HepG2 (cell line): ENCODE measurements around the gene TRMT1. TPM values are rescaled to one million over a fixed set of nuclear protein-coding genes. Genes with fewer than 3 reads are reported as not detected.

Source experiments
- CBX1 ChIP-seq: IDR thresholded peaks from one replicate; pipeline ENCODE4 v1.6.1; 2016; ENCODE audit warnings: antibody characterized with exemption, low read depth
- CREB1 ChIP-seq, 2 experiments: fragments of 450-650 bp in 1 of 2; IDR thresholded peaks; 2 replicates each; pipeline ENCODE4 v1.6.1; 2016 to 2017; ENCODE audit warnings: control low read depth in 1 of 2, mild to moderate bottlenecking in 1 of 2, missing compliant biosample characterization in 1 of 2, missing genetic modification characterization in 1 of 2
- NFYC ChIP-seq: IDR thresholded peaks from 2 replicates; pipeline ENCODE4 v1.6.1; 2016; ENCODE audit warnings: missing genetic modification reagents, missing compliant biosample characterization
- NR2F6 ChIP-seq, 2 experiments: IDR thresholded peaks; 2 replicates each; pipeline ENCODE4 v1.6.1; 2016; ENCODE audit warnings: antibody characterized with exemption in 1 of 2, mild to moderate bottlenecking in 1 of 2
- STAT5B ChIP-seq: sonication (generic); formaldehyde crosslinking; IDR thresholded peaks from 2 replicates; pipeline ENCODE4 v1.4.0; 2020; ENCODE audit warnings: missing genetic modification reagents
- ZNF343 ChIP-seq: sonication (generic); formaldehyde crosslinking; IDR thresholded peaks from 2 replicates; pipeline ENCODE4 v1.4.0; 2020; ENCODE audit warnings: mild to moderate bottlenecking, missing genetic modification reagents
- ZNF430 ChIP-seq: sonication (generic); formaldehyde crosslinking; IDR thresholded peaks from 2 replicates; pipeline ENCODE4 v1.9.0; 2021; ENCODE audit warnings: mild to moderate bottlenecking, missing genetic modification reagents
- ZSCAN31 ChIP-seq: sonication (generic); formaldehyde crosslinking; IDR thresholded peaks from 2 replicates; pipeline ENCODE4 v1.5.0; 2020; ENCODE audit warnings: low read depth, mild to moderate bottlenecking, missing genetic modification reagents
- polyA plus RNA-seq, 8 experiments: library from polyadenylated mRNA; depleted of rRNA in 3 of 8; stranded (reverse) in 7 of 8; unstranded in 1 of 8; fragments of >200 nt; fragmentation: Illumina TruSeq in 4 of 8; extraction: Trizol in 4 of 8; gene quantifications; 2 replicates each; pipeline versions ENCODE4 v1.2.1 to v1.2.3, GENCODE V29; 2011 to 2016; ENCODE audit warnings: low read depth in 4 of 8, missing spikeins in 1 of 8, mixed read lengths in 1 of 8; ENCODE audit not compliant: insufficient read depth in 1 of 8
- total RNA-seq, 5 experiments: library from RNA; depleted of rRNA; stranded (reverse); fragments of >200 nt; fragmentation: Illumina TruSeq; extraction: Trizol; gene quantifications; 2 replicates each; pipeline ENCODE4 v1.2.3, GENCODE V29; 2016; ENCODE audit warnings: low read depth in 1 of 5
- TF ChIP-seq, protein P1 (sequence below): sonication (generic); formaldehyde crosslinking; IDR thresholded peaks from 2 replicates; pipeline ENCODE4 v1.5.0; 2020; ENCODE audit warnings: mild to moderate bottlenecking, missing genetic modification reagents, borderline replicate concordance
- TF ChIP-seq, protein P2 (sequence below): sonication (generic); formaldehyde crosslinking; IDR thresholded peaks from 2 replicates; pipeline ENCODE4 v1.4.0; 2020; ENCODE audit warnings: missing genetic modification reagents
- TF ChIP-seq, protein P3 (sequence below): sonication (generic); formaldehyde crosslinking; IDR thresholded peaks from 2 replicates; pipeline ENCODE4 v1.4.0; 2020; ENCODE audit warnings: missing genetic modification reagents
- TF ChIP-seq, protein P4 (sequence below): sonication (generic); formaldehyde crosslinking; IDR thresholded peaks from 2 replicates; pipeline ENCODE4 v1.4.0; 2020; ENCODE audit warnings: mild to moderate bottlenecking, missing genetic modification reagents
- TF ChIP-seq, protein P5 (sequence below): sonication (generic); formaldehyde crosslinking; IDR thresholded peaks from 2 replicates; pipeline ENCODE4 v1.4.0; 2020; ENCODE audit warnings: missing genetic modification reagents

TRMT1 gene
- total and polyA plus RNA-seq, 2 of the 13 experiments (the other 11 are each of a cell fraction or from before 2014, with no cell fraction given): 35.5 to 44.1 TPM

DNA sequence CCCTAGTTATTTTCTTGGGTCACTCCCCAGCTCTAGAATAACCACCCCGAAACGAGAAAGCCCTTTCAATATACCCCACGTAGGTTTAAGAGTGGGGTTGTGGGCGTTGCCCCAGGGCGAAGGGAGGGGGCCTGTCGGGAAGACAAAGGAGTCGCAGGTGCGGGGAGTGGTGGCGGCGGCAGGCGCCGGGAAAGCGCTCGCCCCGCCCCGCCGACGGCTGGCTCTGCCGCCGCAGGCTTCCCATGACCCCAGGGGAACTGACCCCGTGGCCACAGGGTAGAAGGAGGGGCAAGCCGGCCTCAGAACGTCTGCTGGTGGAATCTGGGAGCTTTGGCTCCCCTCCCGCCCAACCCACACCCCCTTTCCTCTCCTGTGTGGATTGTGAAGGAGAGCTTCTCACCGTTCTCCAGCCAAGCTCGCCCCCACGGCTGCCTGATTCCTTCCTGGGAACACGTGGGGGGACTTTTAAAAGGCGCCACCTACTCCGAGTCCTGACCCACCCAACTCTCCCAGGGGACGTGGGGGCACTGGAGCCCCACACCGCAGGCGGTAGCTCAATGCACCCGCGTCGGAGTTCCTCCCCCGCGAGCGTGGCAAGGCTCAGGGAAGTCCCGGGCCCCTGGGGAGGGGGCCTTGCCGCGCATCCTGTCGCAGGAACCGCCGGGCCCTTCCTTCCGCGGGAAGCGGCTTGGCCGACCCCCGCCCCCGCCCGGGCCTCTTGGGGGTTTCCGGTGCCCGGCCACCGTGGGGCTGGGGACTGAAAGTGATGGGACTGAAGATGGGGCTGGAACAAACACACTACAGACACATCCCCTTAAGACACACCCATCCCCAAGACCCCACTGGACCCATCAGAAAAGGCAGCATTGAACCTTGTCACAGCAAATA is 39.2 kb upstream of the TRMT1 start (continued):
- TF ChIP-seq, protein P1, sequence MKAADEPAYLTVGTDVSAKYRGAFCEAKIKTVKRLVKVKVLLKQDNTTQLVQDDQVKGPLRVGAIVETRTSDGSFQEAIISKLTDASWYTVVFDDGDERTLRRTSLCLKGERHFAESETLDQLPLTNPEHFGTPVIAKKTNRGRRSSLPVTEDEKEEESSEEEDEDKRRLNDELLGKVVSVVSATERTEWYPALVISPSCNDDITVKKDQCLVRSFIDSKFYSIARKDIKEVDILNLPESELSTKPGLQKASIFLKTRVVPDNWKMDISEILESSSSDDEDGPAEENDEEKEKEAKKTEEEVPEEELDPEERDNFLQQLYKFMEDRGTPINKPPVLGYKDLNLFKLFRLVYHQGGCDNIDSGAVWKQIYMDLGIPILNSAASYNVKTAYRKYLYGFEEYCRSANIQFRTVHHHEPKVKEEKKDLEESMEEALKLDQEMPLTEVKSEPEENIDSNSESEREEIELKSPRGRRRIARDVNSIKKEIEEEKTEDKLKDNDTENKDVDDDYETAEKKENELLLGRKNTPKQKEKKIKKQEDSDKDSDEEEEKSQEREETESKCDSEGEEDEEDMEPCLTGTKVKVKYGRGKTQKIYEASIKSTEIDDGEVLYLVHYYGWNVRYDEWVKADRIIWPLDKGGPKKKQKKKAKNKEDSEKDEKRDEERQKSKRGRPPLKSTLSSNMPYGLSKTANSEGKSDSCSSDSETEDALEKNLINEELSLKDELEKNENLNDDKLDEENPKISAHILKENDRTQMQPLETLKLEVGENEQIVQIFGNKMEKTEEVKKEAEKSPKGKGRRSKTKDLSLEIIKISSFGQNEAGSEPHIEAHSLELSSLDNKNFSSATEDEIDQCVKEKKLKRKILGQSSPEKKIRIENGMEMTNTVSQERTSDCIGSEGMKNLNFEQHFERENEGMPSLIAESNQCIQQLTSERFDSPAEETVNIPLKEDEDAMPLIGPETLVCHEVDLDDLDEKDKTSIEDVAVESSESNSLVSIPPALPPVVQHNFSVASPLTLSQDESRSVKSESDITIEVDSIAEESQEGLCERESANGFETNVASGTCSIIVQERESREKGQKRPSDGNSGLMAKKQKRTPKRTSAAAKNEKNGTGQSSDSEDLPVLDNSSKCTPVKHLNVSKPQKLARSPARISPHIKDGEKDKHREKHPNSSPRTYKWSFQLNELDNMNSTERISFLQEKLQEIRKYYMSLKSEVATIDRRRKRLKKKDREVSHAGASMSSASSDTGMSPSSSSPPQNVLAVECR: no peak; the same call in 1 of the 2 replicates
- TF ChIP-seq NR2F6 (IDR thresholded peaks at IDR 0.05): peak; percentile 28
- peak; percentile 78 for TF ChIP-seq NR2F6 (CRISPR knock-in tag; IDR thresholded peaks at IDR 0.05)
- TF ChIP-seq ZNF430 (CRISPR knock-in tag): peak; percentile 44; the same call in 1 of the 2 replicates
- TF ChIP-seq, protein P2, sequence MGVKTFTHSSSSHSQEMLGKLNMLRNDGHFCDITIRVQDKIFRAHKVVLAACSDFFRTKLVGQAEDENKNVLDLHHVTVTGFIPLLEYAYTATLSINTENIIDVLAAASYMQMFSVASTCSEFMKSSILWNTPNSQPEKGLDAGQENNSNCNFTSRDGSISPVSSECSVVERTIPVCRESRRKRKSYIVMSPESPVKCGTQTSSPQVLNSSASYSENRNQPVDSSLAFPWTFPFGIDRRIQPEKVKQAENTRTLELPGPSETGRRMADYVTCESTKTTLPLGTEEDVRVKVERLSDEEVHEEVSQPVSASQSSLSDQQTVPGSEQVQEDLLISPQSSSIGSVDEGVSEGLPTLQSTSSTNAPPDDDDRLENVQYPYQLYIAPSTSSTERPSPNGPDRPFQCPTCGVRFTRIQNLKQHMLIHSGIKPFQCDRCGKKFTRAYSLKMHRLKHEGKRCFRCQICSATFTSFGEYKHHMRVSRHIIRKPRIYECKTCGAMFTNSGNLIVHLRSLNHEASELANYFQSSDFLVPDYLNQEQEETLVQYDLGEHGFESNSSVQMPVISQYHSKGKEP (CRISPR knock-in tag): no peak
- 0 out of 2 replicates have a peak, but pooled peaks have one; percentile 24 for TF ChIP-seq ZNF343 (CRISPR knock-in tag)
- TF ChIP-seq, protein P3, sequence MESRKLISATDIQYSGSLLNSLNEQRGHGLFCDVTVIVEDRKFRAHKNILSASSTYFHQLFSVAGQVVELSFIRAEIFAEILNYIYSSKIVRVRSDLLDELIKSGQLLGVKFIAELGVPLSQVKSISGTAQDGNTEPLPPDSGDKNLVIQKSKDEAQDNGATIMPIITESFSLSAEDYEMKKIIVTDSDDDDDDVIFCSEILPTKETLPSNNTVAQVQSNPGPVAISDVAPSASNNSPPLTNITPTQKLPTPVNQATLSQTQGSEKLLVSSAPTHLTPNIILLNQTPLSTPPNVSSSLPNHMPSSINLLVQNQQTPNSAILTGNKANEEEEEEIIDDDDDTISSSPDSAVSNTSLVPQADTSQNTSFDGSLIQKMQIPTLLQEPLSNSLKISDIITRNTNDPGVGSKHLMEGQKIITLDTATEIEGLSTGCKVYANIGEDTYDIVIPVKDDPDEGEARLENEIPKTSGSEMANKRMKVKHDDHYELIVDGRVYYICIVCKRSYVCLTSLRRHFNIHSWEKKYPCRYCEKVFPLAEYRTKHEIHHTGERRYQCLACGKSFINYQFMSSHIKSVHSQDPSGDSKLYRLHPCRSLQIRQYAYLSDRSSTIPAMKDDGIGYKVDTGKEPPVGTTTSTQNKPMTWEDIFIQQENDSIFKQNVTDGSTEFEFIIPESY (CRISPR knock-in tag): no peak
- TF ChIP-seq, protein P4, sequence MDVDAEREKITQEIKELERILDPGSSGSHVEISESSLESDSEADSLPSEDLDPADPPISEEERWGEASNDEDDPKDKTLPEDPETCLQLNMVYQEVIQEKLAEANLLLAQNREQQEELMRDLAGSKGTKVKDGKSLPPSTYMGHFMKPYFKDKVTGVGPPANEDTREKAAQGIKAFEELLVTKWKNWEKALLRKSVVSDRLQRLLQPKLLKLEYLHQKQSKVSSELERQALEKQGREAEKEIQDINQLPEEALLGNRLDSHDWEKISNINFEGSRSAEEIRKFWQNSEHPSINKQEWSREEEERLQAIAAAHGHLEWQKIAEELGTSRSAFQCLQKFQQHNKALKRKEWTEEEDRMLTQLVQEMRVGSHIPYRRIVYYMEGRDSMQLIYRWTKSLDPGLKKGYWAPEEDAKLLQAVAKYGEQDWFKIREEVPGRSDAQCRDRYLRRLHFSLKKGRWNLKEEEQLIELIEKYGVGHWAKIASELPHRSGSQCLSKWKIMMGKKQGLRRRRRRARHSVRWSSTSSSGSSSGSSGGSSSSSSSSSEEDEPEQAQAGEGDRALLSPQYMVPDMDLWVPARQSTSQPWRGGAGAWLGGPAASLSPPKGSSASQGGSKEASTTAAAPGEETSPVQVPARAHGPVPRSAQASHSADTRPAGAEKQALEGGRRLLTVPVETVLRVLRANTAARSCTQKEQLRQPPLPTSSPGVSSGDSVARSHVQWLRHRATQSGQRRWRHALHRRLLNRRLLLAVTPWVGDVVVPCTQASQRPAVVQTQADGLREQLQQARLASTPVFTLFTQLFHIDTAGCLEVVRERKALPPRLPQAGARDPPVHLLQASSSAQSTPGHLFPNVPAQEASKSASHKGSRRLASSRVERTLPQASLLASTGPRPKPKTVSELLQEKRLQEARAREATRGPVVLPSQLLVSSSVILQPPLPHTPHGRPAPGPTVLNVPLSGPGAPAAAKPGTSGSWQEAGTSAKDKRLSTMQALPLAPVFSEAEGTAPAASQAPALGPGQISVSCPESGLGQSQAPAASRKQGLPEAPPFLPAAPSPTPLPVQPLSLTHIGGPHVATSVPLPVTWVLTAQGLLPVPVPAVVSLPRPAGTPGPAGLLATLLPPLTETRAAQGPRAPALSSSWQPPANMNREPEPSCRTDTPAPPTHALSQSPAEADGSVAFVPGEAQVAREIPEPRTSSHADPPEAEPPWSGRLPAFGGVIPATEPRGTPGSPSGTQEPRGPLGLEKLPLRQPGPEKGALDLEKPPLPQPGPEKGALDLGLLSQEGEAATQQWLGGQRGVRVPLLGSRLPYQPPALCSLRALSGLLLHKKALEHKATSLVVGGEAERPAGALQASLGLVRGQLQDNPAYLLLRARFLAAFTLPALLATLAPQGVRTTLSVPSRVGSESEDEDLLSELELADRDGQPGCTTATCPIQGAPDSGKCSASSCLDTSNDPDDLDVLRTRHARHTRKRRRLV (CRISPR knock-in tag): peak; percentile 71
- TF ChIP-seq, protein P5, sequence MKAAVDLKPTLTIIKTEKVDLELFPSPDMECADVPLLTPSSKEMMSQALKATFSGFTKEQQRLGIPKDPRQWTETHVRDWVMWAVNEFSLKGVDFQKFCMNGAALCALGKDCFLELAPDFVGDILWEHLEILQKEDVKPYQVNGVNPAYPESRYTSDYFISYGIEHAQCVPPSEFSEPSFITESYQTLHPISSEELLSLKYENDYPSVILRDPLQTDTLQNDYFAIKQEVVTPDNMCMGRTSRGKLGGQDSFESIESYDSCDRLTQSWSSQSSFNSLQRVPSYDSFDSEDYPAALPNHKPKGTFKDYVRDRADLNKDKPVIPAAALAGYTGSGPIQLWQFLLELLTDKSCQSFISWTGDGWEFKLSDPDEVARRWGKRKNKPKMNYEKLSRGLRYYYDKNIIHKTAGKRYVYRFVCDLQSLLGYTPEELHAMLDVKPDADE: no peak
- no peak; the same call in 1 of the 2 replicates for TF ChIP-seq ZSCAN31 (CRISPR knock-in tag)
- TF ChIP-seq CREB1 (IDR thresholded peaks at IDR 0.05): no peak
- no peak for TF ChIP-seq CREB1 (CRISPR knock-in tag; IDR thresholded peaks at IDR 0.05)
- TF ChIP-seq NFYC (CRISPR knock-in tag): no peak
- no peak for TF ChIP-seq STAT5B (CRISPR knock-in tag)
- TF ChIP-seq CBX1: no peak
